NCI-H226 (cell line): ENCODE measurements around the gene DOCK11.
"Not testable (repeated sequence)": the region's sequence is repeated elsewhere in the genome, so short reads cannot be mapped to it uniquely, and the experiment has no call there.

Experiments used
- DNase-seq: peaks from one replicate; pipeline ENCODE4 v3.0.0-alpha.2; 2015

DOCK11 gene

DNA sequence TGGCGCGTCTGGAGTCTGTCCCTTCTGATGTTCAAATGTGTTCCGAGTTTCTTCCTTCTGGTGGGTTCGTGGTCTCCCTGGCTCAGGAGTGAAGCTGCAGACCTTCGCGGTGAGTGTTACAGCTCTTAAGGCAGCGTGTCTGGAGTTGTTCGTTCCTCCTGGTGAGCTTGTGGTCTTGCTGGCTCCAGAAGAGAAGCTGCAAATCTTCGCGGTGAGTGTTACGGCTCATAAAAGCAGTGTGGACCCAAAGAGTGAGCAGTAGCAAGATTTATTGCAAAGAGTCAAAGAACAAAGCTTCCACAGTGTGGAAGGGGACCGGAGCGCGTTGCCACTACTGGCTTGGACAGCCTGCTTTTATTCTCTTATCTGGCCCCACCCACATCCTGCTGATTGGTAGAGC lies 220.3 kb downstream of the DOCK11 start:
- DNase-seq: not testable (repeated sequence)

DNA sequence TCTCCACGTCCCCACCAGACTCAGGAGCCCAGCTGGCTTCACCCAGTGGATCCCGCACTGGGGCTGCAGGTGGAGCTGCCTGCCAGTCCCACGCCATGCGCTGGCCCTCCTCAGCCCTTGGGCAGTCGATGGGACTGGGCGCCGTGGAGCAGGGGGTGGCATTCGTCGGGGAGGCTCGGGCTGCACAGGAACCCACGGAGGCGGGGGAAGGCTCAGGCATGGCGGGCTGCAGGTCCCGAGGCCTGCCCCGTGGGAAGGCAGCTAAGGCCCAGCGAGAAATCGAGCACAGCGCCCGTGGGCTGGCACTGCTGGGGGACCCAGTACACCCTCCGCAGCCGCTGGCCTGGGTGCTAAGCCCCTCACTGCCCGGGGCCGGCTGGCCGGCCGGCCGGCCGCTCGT lies 221.2 kb downstream of the DOCK11 start:
- not testable (repeated sequence) for DNase-seq

- no peak for DNase-seq
These were observed 222.2 kb downstream of the DOCK11 start for GRCh38 chrX:118717678-118718391.

DNA sequence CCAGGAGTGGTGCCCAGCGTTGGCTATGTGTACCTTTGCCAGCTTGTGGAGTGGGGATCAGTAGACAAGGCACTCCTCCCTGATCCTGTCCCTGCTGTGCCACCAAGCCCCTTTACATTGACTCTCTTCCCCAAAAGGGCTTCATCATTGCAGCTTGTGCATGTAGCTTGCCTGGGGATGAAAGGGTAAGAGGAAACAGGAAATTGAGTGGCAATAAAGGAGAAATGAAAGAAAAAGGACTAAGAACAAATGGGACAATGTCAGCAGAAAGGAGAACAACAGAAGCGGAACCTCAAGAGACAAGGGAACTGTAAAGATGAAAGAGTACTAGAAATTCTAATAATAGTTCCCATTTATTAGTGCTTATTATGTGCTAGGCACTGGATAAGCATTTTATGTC lies 223.1 kb downstream of the DOCK11 start:
- no peak for DNase-seq

DNA sequence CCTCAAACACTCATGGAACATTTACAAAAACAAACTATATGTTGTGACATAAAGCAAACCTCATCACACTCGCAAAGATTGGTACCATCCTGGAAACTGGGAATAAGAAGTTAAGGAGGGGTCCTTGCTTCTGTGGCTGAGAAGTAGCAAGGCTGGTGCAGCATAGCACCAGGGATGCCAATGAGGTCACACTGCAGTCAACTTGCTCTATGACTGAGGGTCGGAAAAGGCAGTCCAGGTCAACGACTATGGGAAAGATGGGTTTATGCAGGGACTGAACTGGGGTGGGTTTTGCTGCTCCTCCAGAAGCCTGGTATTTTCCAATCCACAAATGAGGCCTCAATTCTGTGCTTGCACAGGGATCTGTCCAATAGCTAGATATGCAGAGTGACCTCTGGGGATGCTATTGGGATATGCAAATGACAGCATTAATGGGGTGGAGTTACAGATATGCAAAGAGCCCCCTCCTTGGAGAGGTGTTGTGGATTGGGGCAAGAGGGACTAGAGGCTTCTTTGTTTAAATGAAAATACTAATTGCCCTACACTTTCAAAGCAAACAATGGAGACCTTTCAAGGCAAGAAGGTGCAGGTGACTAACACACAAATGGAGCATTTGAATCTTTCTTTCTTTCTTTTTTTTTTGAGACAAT lies 224.6 kb downstream of the DOCK11 start:
- no peak for DNase-seq

GRCh38 chrX:118723376-118723775 lies 227.8 kb downstream of the DOCK11 start:
- DNase-seq: no peak

DNA sequence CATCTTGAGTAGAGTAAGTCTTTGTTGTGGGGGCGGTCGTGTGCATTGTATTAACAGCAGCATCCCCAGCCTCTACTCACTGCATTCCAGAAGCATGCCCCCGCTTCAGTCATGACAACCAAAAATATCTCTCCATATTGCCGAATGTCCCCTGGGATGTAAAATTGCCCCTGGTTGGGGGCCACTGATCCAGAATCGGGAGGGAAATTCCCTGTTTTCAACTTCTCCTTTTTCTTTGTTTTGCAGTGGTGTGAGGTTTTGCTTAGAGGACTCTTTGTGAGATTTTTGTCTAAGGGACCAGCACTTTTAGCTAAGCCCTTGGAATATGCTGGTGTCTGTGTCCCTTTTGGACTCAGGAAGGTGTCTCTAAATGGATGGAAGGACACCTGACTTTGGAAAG lies 228.8 kb downstream of the DOCK11 start:
- no peak for DNase-seq

DNA sequence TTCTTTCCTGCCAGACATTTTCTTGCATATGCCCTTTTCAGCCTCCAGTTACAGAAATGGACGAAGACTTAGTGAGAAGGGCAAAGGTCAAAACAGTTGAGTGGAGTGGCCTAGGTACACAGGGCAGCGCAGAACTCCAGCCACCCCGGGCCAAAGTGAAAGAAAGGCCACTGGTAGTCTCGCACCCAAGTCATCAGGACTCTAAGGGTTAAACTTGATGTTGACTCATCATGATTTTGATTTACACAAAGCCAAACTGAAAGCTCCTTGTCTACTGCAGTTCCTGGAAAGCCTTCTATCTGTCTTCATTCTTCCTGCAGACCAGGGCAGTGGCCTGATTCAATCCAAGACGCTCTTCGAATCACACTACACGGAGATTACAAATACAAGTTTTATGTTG lies 229.2 kb downstream of the DOCK11 start:
- no peak for DNase-seq

DNA sequence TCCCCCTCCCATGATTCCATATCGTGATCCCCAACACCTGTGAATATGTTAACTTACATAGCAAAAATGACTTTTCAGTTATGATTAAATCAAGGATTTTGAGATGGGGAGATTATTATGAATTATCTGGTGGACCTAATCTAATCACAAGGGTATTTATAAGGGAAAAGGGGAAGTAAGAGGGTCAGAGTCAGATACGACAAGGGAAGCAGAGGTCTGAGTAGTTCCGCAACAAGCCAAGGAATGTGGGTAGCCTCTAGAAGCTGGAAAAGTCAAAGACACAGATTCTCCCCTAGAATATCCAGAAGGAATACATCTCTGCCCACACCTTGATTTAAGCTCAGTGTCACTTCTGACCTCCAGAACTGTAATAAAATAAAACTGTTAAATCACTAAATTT lies 230.8 kb downstream of the DOCK11 start:
- no peak for DNase-seq

GRCh38 chrX:118726887-118727685 lies 231.5 kb downstream of the DOCK11 start, which contains the start of gene IL13RA1:
Gene IL13RA1 (plus strand): TSS chrX:118727606. CDS start chrX:118727639, 33 bp downstream.
- DNase-seq: peak; percentile 75

- DNase-seq: no peak
These were observed 232.2 kb downstream of the DOCK11 start for GRCh38 chrX:118727686-118728339.

DNA sequence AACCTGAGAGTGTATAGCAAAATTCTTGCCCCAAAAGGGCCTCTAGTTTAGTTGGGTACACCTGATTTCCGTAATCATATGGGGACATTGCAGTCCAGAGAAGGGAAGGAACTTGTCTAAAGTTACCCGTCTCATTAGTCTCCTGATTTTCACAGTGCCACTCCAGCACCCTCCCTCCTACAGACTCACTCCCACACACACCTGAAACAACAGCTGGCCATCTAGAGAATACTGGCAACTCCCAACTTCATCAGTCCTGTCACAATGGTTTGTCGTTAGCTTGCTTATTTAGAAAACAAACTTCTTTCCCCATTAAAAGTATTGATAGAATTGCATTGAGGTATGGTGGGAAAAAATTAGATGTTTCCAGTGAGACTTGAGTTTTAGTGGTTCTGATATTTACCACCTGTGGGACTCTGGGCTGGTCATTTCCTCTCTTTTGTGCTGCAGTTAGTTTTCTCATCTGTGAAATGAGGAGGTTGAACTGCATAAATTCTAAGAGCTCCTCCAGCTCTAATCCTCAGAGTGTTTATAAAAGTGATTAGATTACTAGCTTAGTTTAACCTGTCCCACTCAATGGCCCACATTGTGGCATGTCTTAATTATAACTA lies 233.5 kb downstream of the DOCK11 start:
- DNase-seq: no peak

GRCh38 chrX:118730500-118731247 lies 235.1 kb downstream of the DOCK11 start:
- DNase-seq: peak; percentile 16

DNA sequence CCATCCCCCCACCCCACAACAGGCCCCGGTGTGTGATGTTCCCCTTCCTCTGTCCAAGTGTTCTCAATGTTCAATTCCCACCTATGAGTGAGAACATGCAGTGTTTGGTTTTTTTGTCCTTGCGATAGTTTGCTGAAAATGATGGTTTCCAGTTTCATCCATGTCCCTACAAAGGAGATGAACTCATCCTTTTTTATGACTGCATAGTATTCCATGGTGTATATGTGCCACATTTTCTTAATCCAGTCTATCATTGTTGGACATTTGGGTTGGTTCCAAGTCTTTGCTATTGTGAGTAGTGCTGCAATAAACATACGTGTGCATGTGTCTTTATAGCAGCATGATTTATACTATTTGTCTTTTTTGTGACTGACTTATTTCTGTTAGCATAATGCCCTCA lies 236.9 kb downstream of the DOCK11 start:
- not testable (repeated sequence) for DNase-seq

GRCh38 chrX:118734909-118735308 lies 239.3 kb downstream of the DOCK11 start:
- DNase-seq: no peak
